ENCODE measurements around the gene CAMK1D.

GRCh38 chr10:12822126-12822892 is 473.0 kb downstream of the CAMK1D start:
- TF ChIP-seq CTCF (IDR thresholded peaks at IDR 0.05) = no peak
- TF ChIP-seq POLR2A (IDR thresholded peaks at IDR 0.05) = no peak
